Lower lobe of right lung (tissue), 2 donors: ENCODE data around the gene NOSIP. TPM values are rescaled to one million over a fixed set of nuclear protein-coding genes. Genes with fewer than 3 reads are reported as not detected.

Experiments
- ATAC-seq, 2 donors: fragments of 200-7000 bp; cut with Tn5 transposase; one replicate each; pipeline ENCODE4 v1.9.1; 2020 to 2022; ENCODE audit warnings: mild to moderate bottlenecking in 2 of 2, moderate library complexity in 2 of 2
- DNase-seq: peaks from one replicate; pipeline ENCODE4 v3.0.0-alpha.2; 2020
- H3K27ac ChIP-seq: fragments of 200-600 bp; one replicate; pipeline ENCODE4 v1.8.0; 2022
- H3K27me3 ChIP-seq: fragments of 200-600 bp; one replicate; pipeline ENCODE4 v1.8.0; 2022; ENCODE audit warnings: low read depth
- H3K36me3 ChIP-seq: fragments of 200-600 bp; one replicate; pipeline ENCODE4 v1.8.0; 2022; ENCODE audit warnings: mild to moderate bottlenecking
- H3K4me1 ChIP-seq: fragments of 200-600 bp; one replicate; pipeline ENCODE4 v1.8.0; 2022
- H3K4me3 ChIP-seq: fragments of 200-600 bp; one replicate; pipeline ENCODE4 v1.8.0; 2022; ENCODE audit warnings: mild to moderate bottlenecking
- H3K9me3 ChIP-seq: fragments of 200-600 bp; one replicate; pipeline ENCODE4 v1.8.0; 2022
- intact Hi-C: fragments of 100-400 bp; cut with DNase I; formaldehyde crosslinking; loops from one replicate; pipeline ENCODE4 v1.11.0; 2022
- total RNA-seq: library from RNA; stranded (reverse); fragmentation: NEBNext Ultra II Directional; extraction: Animal tissue kit (Norgen Biotek cat#: 25700); gene quantifications from one replicate; pipeline ENCODE4 v1.2.1, GENCODE V29; 2021
- TF ChIP-seq, protein P1 (sequence below): fragments of 200-600 bp; IDR thresholded peaks from one replicate; pipeline ENCODE4 v1.8.0; 2022; ENCODE audit warnings: antibody characterized with exemption, mild to moderate bottlenecking
- donor health status: DM: no; HTN: yes; CAD: no; lungs with severe emphysema.

NOSIP gene
- total RNA-seq, 1 donor from 2014 or later = 47.2 TPM

DNA sequence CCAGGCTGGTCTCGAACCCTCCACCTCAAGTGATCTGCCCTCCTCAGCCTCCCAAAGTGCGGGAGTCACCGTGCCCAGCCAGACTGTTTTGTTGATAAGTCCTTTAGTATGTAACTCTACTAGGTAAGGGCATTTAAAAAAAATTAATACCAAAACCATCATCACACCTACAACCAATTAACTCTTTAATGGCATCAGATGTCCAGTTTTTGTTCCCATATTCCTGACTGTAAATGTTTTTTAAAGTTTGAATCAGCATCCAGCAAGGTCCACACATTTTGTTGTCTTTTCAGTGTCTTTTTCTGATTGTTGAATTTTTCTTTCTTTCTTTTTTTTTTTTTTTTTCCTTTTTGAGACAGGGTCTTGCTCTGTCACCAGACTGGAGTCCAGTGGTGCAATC, 62.3 kb downstream of the NOSIP start:
- Histone ChIP-seq H3K27ac (no peak overlapping the region), H3K4me1 (peaks cover 26% of the 10 kb centered on the region), H3K27me3 (no peaks in the 10 kb centered on the region), H3K4me3 (no peak overlapping the region), H3K9me3 (no peaks in the 10 kb centered on the region), H3K36me3 (peaks cover 35% of the 10 kb centered on the region)
- TF ChIP-seq, protein P1, sequence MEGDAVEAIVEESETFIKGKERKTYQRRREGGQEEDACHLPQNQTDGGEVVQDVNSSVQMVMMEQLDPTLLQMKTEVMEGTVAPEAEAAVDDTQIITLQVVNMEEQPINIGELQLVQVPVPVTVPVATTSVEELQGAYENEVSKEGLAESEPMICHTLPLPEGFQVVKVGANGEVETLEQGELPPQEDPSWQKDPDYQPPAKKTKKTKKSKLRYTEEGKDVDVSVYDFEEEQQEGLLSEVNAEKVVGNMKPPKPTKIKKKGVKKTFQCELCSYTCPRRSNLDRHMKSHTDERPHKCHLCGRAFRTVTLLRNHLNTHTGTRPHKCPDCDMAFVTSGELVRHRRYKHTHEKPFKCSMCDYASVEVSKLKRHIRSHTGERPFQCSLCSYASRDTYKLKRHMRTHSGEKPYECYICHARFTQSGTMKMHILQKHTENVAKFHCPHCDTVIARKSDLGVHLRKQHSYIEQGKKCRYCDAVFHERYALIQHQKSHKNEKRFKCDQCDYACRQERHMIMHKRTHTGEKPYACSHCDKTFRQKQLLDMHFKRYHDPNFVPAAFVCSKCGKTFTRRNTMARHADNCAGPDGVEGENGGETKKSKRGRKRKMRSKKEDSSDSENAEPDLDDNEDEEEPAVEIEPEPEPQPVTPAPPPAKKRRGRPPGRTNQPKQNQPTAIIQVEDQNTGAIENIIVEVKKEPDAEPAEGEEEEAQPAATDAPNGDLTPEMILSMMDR = no peak
- DNase-seq = no peak
- intact Hi-C loops = no loop called here
- ATAC-seq = no peak

DNA sequence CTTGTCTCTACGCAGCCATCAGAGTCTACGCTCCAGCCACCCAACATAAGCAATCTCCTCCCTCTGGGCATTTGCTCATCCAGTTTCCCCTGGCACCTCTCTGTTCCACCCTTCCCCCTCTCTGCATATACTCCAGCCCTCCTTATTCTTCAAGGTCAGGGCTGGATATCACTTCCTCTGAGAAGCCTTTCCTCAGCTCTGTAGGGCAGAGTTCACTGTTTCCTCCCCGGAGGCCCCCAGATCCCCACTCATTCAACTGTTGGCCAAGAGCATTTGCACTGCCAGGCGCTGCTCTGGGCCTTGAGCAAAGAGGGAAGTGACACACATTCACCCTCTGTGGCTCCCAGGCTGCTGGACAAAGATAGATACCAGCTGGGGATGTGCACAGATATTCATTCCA, 64.6 kb downstream of the NOSIP start:
- peaks cover 20% of the 10 kb centered on the region for H3K36me3 ChIP-seq
- intact Hi-C loops = no loop called here
- DNase-seq = peak; percentile 82
- H3K4me1 ChIP-seq = peaks cover 40% of the 10 kb centered on the region
- peak; percentile 37 to 73 for ATAC-seq
- H3K27me3 ChIP-seq = no peaks in the 10 kb centered on the region
- TF ChIP-seq, protein P1 = no peak
- no peak overlapping the region for H3K4me3 ChIP-seq
- no peaks in the 10 kb centered on the region for H3K9me3 ChIP-seq
- peak overlapping the region; percentile 68 for H3K27ac ChIP-seq

DNA sequence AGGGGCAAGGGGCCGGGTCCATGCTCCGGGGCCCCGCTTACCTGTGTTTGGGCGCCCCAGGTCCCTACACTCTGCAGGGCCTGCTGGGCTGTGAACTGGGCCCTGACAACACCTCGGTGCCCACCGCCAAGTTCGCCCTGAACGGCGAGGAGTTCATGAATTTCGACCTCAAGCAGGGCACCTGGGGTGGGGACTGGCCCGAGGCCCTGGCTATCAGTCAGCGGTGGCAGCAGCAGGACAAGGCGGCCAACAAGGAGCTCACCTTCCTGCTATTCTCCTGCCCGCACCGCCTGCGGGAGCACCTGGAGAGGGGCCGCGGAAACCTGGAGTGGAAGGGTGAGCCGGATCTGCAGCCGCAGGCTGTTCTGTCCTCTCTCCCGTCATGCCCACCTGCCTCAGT, 66.2 kb downstream of the NOSIP start:
- no peak for DNase-seq
- peak overlapping the region; percentile 89 for H3K27ac ChIP-seq
- intact Hi-C loops = no loop called here

DNA sequence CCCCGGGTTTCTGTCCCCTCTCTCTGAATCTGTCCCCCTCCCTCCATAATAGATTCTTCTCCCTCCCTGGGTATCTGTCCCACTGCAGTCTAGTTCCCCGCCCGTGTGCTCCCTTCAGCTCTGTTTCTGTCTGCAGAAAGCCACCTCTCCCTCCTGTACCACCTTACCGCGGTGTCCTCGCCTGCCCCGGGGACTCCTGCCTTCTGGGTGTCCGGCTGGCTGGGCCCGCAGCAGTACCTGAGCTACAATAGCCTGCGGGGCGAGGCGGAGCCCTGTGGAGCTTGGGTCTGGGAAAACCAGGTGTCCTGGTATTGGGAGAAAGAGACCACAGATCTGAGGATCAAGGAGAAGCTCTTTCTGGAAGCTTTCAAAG, 66.6 kb downstream of the NOSIP start:
- ATAC-seq (peak; percentile 3 to 31), DNase-seq (no peak)
- H3K27me3 ChIP-seq = no peaks in the 10 kb centered on the region
- peak overlapping the region; percentile 89 for H3K27ac ChIP-seq
- no peaks in the 10 kb centered on the region for H3K9me3 ChIP-seq
- TF ChIP-seq, protein P1 = no peak
- peak overlapping the region; percentile 85 for H3K4me3 ChIP-seq
- peaks cover 40% of the 10 kb centered on the region for H3K4me1 ChIP-seq
- intact Hi-C loops = no loop called here
- H3K36me3 ChIP-seq = peaks cover 6% of the 10 kb centered on the region

More for the DNA sequence above, 66.2 kb downstream of the NOSIP start:
- H3K4me1 ChIP-seq = peaks cover 40% of the 10 kb centered on the region
- ATAC-seq = no peak
- H3K36me3 ChIP-seq = peaks cover 6% of the 10 kb centered on the region
- peak overlapping the region; percentile 85 for H3K4me3 ChIP-seq
- no peaks in the 10 kb centered on the region for H3K27me3 ChIP-seq
- H3K9me3 ChIP-seq = no peaks in the 10 kb centered on the region
- TF ChIP-seq, protein P1 = no peak

DNA sequence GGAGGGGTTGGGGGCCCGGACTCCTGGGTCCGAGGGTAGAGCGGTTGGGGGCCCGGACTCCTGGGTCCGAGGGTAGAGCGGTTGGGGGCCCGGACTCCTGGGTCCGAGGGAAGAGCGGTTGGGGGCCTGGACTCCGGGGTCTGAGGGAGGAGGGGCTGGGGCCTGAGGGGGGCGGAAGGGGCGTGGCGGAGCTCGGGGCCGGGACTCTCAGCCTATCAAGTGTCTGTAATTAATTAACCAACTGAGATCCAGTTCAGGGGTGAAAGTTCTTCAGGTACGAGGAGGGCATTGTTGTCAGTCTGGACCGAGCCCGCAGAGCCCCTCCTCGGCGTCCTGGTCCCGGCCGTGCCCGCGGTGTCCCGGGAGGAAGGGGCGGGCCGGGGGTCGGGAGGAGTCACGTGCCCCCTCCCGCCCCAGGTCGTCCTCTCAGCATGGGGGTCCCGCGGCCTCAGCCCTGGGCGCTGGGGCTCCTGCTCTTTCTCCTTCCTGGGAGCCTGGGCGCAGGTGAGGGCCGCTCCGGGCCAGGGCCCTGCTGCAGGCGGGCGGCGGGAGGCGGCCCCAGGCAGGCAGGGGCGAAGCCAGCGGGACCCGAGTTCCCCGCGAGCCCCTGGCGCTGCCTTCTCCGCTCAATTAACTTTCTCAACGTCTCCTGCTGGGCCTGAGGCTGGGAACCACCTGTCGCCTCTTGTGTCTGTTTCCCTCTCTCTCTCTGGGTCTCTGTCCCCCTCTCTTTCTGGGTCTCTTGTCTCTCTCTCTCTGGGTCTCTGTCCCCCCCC, 67.2 kb downstream of the NOSIP start:
- DNase-seq = peak; percentile 77
- Histone ChIP-seq H3K4me3 (peak overlapping the region; percentile 85), H3K4me1 (peaks cover 40% of the 10 kb centered on the region), H3K9me3 (no peaks in the 10 kb centered on the region), H3K36me3 (peaks cover 6% of the 10 kb centered on the region), H3K27me3 (no peaks in the 10 kb centered on the region), H3K27ac (peak overlapping the region; percentile 89)
- TF ChIP-seq, protein P1 = no peak
- intact Hi-C loops = no loop called here
- ATAC-seq = peak; percentile 76 to 86
